Astrocyte of the hippocampus (primary cell): ENCODE data around the gene COL4A2.

Experiments
- DNase-seq: peaks from one replicate; pipeline ENCODE4 v3.0.0; 2011; ENCODE audit warnings: low read depth, low spot score

COL4A2 gene

DNA sequence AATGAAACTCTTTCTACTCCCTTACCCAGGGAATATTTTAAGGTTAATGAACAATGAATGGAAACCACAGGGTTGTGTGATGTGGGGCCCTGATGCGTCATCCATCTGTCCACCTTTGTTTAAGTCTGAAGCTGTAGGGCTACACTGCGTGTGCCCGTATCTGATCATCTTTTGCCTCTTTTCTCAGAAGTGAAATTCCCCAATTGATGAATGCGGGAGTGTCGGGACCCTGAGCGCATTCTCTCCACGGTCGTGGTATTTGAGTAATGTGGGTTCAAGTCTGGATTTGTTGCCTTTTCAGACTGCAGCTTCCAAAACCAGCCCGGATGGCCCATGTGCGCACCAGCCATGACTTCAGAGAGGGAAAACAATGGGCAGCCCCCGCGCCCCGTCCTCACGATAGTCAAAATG, 112.3 kb downstream of the COL4A2 start:
- peak; percentile 91 for DNase-seq

DNA sequence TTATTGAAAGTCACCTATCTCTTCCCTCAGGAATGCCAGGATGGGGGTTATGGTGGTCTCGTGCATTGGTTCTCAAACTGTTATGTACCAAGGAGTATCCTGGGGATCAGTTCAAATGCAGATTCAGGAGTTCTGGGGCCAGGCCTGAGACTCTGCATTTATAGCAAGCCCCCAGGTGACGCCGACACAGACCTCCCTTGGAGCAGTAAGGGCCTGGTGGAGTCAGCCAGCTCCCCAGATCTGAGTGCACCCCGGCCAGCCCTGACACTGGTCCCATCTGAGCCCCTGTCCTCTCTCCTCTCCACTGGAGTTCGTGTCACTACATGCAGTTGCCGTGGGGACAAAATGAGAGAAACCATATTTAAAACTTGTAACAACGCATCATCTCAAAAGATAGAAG, 112.9 kb downstream of the COL4A2 start:
- no peak for DNase-seq

DNA sequence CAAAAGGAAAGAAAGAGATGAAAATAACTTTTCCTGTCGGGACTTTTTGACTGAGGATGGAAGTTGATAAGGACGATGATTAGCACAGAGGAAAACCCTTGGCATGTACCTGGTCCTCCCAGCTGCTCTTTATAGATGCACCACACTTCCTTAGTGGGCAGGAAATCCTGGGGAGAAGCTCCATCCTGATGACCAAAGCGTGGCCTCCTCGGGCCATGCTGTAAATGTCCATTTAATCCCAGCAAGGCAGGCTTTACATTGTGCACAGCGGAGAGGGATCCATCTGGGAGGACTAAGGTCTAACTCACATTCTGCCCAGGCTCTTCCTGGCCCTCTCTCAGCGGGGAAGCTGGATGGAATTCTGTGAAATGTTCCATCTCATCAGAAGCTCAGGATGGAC, 113.5 kb downstream of the COL4A2 start:
- DNase-seq: no peak

DNA sequence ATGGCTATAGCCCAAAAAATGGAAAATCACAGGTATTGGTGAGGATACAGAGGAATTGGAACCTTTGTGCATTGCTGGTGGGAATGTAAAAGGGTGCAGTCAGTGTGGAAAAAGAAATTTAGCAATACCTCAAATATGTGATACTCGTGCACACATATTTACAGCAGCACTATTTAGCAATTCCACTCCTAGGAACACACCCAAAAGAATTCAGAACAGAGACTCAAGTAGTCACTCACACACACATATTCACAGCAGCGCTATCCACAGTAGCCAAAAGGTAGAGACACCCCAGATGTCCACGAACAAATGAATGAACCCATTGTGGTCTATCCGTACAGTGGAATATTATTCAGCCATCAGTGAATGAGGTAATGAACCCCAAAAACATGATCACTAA, 114.0 kb downstream of the COL4A2 start:
- no peak for DNase-seq

DNA sequence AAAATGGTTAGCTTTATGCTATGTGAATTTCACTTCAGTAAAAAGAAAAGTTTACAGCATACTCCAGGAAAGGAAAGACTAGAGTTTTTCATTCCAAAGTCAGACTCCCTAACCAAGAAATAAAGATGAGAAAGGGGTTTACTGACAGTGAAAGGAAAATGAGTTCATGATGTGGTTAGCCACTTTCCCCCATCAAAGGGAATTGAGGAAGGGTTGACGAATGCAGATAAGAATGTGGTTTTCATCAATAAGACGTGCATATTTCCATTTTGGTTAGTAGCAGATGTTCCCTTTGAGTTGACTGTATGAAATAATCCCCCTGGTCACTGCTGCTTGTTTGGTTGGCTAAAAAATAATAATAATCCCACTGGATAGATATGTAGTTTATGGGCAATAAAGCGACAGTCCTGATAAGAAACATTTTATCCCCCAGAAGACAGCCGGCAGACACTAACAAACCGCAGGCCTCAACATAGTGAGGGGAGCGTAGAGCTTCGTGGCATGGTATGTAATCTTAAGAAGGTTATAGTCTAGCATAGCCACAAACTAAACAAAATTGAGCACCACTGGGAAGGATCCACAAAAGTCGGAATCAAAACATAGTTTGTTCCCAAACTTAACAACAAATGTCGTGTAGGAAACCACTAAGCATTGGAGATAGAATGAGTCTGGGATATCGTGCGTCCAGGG, 114.8 kb downstream of the COL4A2 start:
- peak; percentile 87 for DNase-seq

DNA sequence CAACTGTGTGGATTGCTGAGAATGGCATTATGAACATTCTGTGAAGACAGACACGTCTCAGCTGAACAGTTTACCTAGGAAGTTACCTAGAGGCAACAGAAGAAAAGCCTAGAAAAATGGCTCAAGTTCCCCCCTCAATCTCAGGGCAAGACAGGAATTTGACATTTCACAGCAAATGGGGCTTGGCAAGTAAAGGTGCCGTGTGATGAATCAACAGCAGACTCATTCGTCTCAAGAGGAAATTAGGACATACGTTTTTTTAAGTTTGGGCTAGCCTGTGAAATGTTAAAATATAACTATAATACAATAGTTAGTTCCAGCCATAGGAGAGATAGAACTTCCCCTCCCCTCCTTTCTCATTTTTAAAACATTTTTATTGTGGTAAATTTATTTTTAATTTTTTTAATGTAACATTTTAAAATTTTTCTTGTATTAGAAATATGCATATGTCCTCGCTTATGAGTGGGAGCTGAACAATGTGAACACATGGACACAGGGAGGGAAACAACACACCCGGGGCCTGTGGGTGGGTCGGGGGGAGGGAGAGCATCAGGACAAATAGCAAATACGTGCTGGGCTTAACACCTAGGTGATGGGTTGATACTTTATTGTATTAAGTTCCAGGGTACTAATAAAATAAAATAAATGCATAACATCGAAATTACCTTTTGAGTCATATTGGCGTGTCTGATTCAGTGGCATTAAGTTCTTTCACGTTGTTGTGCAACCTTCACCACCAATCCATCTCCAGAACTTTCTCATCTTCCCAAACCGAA, 116.0 kb downstream of the COL4A2 start:
- peak; percentile 56 for DNase-seq

DNA sequence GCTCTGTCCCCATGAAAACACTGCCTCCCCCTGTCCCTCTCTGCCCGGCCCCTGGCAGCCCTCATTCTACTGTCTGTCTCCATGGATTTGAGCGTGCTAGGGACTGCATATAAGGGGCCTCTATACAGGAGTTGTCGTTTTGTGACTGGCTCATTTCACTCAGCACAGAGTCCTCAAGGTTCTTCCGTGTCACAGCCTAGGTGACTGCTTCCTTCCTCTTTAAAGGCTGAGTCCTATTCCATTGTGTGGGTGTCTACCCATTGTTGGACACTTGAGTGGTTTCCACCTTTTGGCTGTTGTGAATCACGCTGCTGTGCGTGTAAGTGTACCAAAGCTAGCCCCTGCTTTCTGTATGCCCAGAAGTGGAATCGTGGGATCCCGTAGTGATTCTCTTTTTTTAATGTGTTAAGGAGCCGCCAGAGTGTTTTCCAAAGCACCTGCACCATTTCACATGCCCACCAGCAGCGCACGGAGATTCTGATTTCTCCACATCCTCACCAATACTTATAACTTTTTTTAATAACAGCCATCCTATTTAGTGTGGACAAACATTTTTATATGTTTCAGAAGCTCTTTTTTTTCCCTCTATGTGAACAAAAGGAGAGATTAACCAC, 116.7 kb downstream of the COL4A2 start:
- no peak for DNase-seq

DNA sequence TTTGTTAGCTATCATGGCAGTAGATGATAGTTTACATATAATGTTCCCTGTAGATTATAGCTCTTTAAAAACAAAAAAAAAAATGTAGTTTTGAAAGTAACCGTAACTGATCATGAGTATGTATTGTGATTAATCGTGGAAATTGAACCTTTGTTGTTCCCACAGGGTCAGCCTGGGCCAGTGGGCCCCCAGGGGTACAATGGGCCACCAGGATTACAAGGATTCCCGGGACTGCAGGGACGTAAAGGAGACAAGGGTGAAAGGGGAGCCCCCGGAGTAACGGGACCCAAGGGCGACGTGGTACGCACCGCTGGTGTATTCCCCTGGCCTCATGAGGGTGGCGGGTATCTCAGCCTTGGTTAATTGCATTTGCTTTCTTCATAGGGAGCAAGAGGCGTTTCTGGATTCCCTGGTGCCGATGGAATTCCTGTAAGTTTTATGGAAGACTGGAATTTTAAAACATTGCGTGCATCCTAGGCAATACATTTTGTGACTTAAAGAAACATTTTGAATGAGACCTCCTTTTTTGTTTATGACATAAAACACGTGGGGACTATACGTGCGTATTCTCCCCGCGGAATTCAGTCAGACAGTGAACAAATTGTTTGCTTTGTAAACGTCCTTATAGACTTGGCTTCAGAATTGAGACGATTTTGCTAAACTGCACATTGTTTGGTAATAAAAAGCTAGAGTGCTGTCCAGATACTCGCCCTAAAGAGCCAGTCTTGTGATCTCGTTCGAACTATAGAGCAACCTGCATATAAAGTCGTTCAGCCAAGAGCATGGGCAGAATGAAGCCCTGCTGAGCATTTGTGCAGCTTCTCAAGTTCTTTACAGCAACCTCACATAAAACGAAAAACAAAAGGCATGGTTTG, 117.7 kb downstream of the COL4A2 start:
- DNase-seq: no peak

DNA sequence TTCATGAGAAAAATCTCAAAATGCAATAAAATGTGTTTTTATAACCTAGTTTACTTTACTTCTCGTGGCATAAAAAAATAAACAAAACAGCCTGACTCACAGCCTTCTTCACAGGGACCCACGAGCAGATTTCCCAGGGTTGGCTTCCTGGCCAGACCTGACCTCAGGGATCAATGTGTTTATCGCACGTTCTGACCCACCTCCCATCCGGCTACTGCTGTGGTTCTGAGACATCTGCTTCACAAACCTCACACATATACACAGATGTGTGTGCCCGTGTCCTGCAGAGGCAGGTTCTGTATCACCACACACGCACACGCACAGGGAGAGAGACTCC, 118.3 kb downstream of the COL4A2 start:
- peak; percentile 50 for DNase-seq

DNA sequence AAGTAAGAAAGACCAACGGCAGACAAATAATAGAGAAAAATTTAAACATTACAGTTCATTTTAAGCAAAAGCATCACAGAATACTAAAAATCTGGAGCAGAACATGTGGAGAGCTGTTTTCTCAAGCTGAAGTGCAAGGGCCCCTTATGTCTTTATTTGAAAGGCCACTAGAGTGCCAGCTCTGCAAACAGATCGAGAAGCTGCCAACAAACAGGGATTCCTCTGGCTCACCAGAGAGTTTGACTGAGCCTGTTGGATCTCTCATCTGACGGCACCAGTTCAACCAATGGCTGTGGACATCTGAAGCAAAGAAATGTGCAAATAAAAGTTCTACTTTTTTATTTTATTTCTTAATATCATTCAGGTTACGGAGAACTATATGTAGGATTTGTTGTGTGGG, 119.7 kb downstream of the COL4A2 start:
- DNase-seq: no peak

DNA sequence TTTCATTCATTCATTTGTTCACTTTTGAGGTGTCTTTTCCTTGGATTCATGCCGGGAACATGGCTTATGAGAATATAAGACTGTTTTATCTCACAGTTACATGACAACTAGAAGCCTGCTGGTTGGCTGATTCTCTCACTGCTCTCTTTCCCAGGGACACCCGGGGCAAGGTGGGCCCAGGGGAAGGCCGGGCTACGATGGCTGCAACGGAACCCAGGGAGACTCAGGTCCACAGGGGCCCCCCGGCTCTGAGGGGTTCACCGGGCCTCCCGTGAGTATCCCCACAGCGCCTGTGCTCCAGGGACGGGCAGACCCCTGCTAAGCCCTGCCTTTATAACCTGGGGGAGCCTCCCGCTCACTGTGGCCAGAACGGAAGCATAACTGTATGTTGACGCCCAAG, 121.2 kb downstream of the COL4A2 start:
- DNase-seq: no peak

DNA sequence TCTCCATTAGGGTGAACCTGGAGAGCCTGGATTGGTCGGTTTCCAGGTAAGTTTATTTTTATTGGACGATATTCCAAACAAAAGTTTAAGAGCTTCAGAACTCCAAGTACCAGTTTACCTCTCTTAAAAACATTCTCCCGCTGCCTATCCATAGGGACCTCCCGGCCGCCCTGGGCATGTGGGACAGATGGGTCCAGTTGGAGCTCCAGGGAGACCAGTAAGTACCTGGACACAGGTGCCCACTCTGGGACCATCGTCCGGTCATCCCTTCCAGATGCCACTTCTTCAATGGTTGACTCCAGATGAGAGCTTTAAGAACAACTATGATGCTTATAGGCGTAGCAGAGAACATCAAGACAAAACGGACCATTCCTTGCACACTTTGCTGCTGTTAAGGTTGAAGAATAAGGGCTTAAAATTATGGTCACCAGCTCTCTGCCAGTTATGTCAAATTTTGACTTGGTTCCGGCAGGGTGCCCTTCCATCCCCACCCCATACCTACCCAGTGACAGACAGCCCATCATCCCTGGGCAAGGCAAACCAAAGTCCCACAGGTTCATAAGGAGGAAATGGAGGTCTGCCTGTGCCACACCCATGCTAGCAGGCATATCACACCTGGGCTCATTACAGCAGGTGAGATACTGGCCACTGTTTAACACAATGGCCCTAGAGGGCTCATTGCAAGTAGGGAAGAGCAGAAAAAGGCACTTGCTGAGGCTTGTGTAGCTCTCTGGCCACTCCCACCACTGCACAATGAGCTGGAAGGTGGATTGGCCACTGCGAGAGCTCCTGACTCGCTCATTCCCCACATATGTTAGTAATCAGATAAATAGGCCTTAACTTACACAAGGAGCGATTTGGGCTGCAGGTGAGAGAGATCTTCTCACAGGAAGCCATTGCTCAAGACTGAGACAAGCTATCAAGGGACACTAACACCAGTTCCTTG, 123.6 kb downstream of the COL4A2 start:
- DNase-seq: no peak

DNA sequence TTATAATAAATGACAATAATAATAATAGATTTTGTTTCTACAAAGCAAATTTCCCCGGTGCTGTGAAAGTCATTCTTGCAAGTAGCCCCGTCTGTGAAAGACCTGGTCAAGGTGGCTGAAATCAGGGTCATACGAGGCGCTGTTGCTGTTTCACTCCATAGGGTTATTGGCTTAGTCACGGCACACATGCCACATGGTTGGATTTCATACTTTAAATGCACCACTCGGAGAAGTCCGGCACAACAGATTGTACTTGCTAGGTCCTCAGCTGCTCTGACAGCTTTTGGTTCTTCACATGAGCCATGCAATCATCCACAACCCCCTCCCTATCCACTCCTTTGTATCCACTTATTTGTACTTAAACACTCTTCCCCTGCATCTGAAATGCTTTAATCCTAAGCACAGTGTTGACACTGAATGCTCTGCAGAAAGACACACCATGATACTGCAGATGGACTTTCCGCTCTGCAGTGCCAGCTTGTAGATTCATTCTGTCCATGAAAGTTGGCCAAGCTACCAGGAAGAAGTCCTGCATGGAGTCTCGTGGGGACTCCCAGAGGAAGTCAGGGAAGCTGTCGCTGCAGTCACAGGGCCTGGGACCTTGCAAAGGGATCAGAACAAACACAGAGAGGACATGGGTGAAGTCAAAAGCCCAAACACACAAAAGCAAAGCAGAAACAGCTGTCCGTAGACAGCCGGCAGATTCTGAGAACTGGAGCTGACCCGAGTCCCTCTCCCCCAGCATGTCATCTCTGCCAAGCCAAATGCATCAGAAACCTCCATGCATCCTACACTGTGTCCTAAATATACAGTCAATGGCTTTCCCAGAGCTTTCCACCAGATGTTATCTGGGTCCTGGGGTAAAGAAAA, 124.6 kb downstream of the COL4A2 start:
- no peak for DNase-seq

DNA sequence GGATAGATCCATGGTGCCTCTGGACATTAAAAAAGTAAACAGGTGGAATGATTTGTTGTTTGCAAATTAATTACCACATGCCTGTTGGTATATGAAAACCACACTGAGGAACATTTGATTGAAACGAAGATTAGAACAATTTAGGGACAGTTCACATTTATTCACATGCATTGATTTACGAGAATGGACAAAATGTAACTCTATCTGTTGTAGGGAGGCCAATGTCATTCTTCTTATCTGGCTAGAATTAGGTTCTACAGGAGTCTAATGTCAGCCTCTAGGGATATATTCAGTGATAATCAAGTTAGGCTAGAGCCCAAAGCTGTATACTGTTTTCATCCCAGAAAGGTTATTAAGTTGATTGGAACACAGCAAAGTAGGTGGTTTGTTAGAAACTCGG, 125.4 kb downstream of the COL4A2 start:
- no peak for DNase-seq

DNA sequence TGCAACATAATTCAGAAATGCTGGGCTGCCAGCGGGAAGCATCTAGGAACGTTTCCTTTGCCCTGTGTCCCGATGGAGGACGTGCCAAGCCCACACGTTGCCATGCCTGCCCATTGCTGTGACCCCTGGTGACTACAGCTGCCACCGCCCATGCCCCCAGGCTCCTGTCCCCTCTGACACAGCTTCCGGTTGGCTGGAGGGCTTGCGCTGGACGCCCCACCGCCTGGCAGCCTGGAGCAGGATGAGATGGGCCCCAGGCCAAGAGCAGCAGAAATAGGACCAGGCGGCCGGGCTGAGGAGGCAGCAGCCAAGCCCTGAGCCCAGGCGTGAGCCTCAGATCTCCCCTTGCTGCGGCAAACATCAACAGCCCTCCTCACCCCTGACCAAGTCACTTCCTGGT, 125.9 kb downstream of the COL4A2 start:
- no peak for DNase-seq

DNA sequence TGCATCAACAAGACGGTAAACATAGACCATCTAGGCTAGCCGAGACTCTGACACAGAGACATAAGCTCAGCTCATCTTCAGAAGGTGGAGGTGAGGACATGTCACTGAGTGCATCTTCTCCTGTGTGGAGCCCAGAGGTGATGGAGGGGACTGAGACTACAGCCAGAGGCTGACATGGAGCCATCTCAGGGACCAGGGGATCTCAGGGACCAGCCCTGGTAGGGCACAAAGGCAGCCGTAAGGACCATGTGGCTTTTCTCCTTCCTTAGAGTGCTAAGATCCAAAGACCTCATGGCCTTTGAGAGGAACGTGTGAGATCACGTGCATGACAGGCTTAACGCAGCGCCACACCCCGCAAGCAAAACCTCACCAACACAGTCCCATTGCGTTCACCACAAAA, 127.5 kb downstream of the COL4A2 start:
- no peak for DNase-seq

DNA sequence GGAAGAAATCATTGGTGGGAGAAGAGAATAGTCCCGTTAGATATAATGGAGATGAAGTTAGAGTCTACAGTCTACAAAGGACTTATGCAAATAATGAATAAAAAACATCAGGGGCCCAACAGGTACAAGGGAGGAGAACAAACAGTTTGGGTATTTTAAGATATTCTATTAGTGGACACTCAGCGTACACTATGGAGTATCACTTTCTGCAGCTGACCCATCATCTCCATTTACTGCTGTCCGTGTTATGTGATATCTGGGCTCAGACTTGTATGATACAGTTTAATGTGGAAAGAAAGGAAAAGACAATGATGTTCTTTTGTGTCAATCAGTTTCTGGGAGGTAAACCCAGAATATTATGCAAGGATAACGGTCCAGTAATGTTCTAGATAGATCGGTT, 128.2 kb downstream of the COL4A2 start:
- DNase-seq: no peak

DNA sequence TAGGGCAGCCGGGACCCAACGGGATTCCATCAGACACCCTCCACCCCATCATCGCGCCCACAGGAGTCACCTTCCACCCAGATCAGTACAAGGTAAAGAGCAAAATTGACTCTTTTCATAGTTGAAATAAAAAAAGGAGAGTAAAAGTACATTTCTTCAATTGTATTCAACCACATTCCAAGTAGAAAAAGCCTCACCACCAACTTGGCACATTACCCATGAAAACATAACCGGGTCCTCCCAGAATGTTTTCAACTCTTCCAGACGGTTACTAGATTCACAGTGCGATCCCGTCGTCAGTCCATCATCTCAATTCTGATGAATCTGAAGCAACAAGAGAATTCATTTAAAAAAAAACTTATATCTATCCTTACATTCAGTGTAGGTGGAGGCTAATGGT, 129.2 kb downstream of the COL4A2 start:
- DNase-seq: peak; percentile 85

DNA sequence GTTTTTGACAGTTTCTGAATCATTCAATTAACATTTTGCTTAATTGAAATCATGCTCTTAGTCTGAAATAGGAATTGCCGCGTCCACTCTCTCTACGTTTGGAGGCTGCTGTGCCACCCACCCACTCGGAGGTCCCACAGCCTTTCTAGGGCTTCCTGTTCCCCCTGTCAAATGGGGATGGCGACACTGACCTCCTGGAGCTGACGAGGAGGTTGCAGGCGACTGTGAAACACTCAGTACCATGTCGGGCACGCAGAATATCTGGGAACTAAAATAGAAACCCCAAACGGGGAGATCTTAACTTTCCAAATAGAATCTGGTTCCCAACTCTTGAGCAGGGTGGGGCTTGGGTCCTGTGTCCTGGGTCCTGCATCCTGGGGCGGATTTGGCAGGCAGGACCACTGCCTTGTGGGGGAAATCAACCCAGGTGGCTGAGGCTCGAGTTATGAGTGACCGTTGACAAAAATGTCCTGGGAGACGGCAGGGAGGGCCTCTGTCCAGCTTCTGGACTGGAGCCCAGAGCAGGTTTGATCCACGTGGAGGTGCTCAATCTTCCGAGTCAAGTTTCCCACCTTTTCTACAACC, 129.8 kb downstream of the COL4A2 start:
- DNase-seq: no peak

DNA sequence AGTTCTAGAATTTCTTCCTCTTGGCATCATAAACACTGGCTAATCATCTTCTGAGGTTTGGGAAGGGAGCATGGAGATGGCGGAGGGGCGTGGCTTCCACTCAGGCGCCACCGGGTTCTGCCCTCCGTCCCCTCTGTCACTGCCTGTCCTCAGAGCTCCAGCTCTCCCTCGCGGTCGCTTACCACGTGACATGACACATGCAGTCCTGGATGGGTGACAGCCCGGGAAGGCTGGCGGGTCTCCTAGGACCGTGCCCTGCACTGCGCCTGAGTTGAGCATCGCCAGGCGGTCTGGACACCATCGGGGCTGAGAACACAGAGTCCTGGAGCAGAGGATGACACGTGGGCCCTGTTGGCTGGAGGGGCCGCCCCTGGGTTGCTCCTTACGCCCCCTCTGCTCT, 131.1 kb downstream of the COL4A2 start:
- no peak for DNase-seq
